ENCODE results near the gene SUDS3.

The SUDS3 gene

GRCh38 chr12:118459110-118459509 is 82.8 kb downstream of the SUDS3 start:
- DNase-seq = no peak

DNA sequence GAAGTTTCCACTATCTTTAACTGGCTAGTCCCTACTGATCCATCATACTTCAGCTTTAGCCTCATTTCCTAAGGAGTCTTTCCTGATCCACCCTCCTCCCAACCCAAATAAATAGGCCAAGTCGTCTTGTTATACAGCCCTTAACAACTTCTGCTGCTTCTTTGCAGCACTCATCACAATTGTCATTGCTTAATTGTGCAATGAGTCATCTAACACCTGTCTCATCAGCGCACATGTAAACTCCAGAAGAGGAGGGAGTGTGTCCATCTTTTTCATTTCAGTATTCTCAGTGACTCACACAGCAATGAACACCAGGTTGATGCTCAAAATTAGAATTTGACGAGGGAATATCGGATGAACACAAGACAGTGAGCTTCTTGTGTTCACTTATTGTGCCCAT is 87.3 kb downstream of the SUDS3 start:
- DNase-seq = no peak

- DNase-seq = no peak
These were observed 89.4 kb downstream of the SUDS3 start for GRCh38 chr12:118465706-118466105.
